Peyer's patch (tissue), 4 donors: Measurements from ENCODE around the gene NCKAP5.

Experiments used
- CTCF ChIP-seq, 6 experiments: fragments of 450-650 bp in 4 of 6; fragments of 200-600 bp in 2 of 6; sonication (generic) in 1 of 6; IDR thresholded peaks; one replicate each; pipeline ENCODE4 v1.5.1; 2017 to 2019; ENCODE audit warnings: antibody characterized with exemption in 6 of 6, mild to moderate bottlenecking in 3 of 6, moderate library complexity in 1 of 6
- POLR2A ChIP-seq, 2 donors: fragments of 450-650 bp; IDR thresholded peaks; one replicate each; pipeline ENCODE4 v1.5.1; 2017; ENCODE audit warnings: antibody characterized with exemption in 2 of 2, mild to moderate bottlenecking in 2 of 2, moderate library complexity in 2 of 2

GRCh38 chr2:133521146-133521745 lies 47.0 kb downstream of the NCKAP5 start:
- TF ChIP-seq POLR2A (IDR thresholded peaks at IDR 0.05) = no peak
- no peak for TF ChIP-seq CTCF (IDR thresholded peaks at IDR 0.05)
